ENCODE measurements around the gene NRXN3.

DNA sequence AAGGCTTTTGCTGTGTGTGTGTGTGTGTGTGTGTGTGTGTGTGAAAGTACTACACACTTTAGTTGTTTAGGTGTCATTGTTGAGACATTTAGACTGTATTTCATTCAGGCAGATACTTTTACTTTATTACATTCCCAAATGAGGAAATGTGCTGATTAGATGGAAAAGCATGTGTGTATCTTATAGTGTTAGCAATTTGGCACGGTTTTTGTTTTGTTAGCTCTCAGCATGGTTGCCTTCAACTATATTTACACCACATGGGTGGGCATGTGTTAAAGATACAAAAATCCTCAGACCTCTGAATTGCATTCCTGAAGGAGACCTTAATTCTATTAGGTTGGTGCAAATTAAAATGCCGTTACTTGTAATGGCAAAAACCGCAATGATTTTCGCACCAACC, 1161.7 kb downstream of the NRXN3 start:
- TF ChIP-seq, protein P1, sequence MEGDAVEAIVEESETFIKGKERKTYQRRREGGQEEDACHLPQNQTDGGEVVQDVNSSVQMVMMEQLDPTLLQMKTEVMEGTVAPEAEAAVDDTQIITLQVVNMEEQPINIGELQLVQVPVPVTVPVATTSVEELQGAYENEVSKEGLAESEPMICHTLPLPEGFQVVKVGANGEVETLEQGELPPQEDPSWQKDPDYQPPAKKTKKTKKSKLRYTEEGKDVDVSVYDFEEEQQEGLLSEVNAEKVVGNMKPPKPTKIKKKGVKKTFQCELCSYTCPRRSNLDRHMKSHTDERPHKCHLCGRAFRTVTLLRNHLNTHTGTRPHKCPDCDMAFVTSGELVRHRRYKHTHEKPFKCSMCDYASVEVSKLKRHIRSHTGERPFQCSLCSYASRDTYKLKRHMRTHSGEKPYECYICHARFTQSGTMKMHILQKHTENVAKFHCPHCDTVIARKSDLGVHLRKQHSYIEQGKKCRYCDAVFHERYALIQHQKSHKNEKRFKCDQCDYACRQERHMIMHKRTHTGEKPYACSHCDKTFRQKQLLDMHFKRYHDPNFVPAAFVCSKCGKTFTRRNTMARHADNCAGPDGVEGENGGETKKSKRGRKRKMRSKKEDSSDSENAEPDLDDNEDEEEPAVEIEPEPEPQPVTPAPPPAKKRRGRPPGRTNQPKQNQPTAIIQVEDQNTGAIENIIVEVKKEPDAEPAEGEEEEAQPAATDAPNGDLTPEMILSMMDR (conservative IDR thresholded peaks at IDR 0.05; ENCODE audit: low read length), result no peak
- no peak for TF ChIP-seq EZH2phosphoT487 (IDR thresholded peaks at IDR 0.05; ENCODE audit: borderline replicate concordance, low read depth, low read length)
